GM21619 (cell line): ENCODE measurements around the gene SLAMF7.
A peak's percentile ranks its signal among the peaks of the same experiment; 100 is the strongest.

Experiments
- ATAC-seq: cut with Tn5 transposase; IDR thresholded peaks from one replicate; pipeline ENCODE4 v1.9.1; 2021; ENCODE audit not compliant: unreplicated experiment

The SLAMF7 gene

DNA sequence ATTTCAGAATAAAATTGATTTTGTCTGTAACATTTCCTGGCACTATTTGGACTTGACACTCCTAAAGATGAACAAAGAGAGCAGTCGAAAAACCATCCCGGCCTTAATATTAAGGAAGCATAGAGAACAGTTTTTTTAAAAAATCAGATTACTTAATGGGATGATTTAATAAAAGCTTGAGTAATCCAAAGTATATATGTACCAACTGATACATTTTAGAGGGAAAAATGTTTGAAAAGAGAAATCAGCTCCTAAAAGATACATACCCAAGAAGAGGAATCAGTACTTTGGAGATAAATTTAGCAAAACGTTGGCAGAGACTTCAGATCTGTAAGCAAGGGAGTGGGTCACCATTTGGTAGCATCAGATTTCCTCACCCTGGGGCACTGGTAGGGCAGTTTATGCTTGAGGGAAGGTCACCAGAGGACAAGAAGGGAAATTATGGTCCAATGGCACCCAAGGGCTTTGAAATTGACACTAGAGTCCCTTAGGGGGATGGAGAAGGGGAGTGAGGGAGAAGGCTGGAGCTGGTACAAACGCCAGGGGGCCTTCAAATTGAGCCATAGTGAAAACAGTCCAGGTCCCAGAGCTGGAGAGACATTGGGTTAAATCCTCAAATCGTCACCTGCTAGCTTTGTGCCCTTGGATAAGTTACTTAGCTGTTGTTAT, 5.9 kb downstream of the SLAMF7 start:
- ATAC-seq: no peak

DNA sequence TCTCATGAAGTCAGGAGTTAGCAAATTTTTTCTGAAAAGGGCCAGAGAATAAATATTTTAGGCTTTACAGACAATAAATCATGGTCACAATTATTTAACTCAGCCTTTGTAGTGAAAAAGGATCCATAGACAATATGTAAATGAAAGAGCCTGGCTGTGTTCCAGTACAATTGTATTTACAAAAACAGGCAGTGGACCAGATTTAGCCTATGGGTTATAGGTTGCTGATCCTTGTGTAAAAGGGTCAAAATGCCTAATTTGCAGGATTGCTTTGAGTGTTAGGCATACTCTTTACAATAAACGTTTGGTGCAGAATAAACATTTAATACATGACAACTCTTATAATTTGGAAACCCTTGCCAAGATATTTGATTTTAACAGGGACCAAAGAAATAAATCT, 6.5 kb downstream of the SLAMF7 start:
- no peak for ATAC-seq

DNA sequence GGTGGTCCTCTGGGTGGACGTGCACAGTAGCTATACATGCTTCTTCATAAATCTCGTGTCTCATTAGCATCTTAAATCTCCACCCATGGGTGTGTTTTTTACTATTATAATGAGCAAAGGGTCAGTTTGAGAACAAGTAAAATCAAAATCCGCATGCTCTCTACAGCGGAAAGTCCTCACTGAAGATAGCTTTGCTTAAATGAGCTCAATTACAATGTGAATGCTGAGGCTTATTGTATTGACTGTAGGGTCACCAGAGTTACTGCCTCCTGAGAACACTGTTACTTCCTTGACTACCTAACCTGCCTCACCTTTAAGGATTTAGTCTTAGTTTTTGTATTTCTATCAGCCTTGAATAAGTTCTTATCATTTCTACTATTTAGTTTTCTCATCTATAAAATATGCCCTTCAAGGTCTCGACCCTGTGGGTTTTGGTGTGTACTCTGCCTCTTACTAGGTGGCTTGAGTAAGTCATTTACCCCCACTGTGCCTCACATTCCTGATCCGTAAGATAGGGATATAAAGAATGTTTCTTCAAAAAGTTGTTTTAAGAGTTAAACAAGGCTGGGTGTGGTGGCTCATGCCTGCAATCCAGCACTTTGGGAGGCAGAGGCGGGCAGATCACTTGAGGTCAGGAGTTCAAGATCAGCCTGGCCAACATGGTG, 7.9 kb downstream of the SLAMF7 start:
- ATAC-seq: no peak

DNA sequence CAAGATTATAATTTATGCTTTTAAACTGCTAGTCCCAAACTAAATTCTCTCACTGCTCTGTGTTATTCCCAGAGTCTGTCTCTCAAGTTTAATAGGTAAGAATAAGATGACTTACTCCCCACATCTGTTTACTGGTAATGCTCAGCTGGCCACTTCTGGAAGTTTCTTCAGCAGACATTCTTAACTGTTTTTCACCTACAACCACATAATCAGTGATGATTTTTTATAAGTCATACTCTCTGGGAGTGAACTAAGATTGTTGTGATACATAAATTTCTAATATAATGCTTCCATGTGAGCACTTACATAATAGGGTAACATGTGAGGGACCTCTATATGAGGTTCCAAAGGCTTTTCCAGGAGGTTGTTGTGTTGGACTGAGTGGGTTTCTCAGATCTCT, 8.7 kb downstream of the SLAMF7 start:
- no peak for ATAC-seq

DNA sequence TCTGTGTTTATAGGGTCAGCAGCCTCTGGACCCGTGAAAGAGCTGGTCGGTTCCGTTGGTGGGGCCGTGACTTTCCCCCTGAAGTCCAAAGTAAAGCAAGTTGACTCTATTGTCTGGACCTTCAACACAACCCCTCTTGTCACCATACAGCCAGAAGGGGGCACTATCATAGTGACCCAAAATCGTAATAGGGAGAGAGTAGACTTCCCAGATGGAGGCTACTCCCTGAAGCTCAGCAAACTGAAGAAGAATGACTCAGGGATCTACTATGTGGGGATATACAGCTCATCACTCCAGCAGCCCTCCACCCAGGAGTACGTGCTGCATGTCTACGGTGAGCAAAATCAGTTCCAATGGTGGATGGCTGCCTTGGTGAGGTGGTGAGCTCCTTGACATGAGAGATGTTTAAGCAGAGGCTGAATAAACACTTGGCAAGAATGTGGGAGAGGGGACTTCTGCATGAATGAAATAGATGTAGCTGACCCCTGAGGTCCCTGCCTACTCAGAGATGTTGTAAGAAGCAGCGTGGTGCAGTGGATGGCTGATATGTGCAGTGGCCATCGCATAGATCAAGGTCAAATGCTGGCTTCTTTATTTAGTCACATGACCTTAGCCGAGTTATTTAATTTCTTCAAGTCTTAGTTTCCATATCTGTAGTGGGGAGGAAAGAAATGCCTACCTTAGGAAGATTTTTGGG, 9.3 kb downstream of the SLAMF7 start:
- no peak for ATAC-seq

DNA sequence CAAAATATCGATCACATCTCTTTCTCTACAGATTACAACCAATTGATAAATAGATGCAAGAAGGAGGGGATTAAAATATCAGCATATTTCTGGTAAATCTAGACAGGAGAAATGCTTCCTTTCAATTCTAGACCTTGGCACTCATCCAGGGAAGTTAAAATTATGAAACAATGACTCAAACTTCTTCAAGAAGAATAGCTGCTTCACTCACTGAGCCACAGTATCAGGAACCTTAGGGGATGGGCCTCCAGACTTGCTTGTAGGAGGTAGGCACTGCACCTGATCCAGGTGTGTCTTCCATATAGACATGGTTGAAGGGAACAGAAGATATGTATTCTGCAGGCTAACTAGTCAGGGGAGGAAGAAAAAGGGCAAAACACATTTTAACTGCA, 9.8 kb downstream of the SLAMF7 start:
- ATAC-seq: no peak

DNA sequence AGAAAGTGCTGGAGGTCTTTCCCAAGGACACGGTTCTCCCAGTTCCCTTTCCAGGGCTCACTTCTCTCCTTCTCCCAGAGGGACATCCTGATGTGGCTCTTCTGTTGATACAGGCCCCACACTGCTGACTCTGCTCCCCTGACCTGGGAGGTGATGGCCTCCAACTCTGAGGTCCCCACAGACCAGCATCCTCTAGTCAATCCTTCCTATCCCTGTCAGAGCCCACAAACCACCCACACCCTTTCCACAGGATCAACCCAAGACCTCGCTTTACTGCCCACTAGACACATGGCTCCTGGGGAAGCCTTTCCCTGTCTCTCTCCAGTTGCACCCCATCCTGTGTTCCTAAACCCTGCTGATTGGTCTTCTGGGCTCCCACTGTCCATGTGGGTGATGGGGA, 11.6 kb downstream of the SLAMF7 start:
- ATAC-seq: no peak

DNA sequence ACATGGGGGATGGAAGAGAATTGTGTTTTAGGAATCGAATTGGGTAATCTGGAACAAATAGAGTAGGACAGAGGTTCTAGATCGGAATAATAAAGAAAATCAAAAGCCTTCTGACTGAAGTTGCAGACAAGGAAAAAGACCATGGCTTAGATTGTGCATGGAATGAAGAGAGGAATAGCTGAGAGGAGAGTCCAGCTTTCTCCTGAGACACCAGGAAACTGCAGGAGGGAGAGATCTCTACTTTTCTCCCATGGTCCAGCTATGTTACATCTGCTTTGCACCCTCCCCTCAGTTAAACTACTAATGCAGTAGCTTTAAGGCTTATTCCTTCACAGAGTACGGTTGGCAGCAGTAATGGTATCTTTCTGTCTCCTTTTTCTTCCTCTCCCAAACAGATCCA, 13.4 kb downstream of the SLAMF7 start:
- ATAC-seq: no peak

GRCh38 chr1:160752924-160753323, 13.9 kb downstream of the SLAMF7 start:
- ATAC-seq: no peak

DNA sequence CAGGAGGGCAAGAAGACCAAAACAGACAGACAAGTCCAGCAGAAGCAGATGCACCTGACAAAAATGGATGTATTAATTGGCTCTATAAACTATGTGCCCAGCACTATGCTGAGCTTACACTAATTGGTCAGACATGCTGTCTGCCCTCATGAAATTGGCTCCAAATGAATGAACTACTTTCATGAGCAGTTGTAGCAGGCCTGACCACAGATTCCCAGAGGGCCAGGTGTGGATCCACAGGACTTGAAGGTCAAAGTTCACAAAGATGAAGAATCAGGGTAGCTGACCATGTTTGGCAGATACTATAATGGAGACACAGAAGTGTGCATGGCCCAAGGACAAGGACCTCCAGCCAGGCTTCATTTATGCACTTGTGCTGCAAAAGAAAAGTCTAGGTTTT, 14.5 kb downstream of the SLAMF7 start:
- ATAC-seq: no peak

DNA sequence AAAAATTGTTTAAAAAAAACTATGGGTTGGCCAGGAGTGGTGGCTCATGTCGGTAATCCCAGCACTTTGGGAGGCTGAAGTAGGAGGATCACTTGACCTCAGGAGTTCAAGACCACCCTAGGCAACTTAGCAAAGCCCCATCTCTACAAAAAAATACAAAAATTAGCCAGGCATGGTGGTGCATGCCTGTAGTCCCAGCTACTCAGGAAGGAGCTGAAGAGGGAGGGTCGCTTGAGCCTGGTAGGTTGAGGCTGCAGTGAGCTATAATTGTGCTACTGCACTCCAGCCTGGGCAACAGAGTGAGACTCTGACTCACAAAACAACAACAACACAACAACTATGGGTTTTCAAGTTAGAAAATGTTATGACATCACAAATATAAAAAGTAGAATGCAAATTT, 16.4 kb downstream of the SLAMF7 start:
- no peak for ATAC-seq

- ATAC-seq: peak; percentile 52
These were observed 17.1 kb downstream of the SLAMF7 start for GRCh38 chr1:160755911-160756848.

DNA sequence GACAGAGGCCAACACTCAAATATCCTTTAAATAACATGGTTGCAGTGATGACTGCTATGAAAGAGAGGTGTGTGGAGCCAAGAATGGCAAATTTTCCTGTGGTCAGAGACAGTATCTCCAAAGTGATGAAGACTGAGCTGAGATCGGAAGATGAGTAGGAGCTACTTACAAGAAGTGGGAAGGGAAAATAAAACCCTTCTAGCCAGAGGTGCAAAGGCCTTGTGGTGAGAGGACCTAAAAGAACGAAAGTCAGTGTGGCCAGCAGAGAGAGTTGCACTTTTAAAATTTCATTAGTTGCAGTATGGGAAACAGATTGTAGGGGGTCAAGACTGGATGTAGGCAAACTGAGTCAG, 17.8 kb downstream of the SLAMF7 start:
- no peak for ATAC-seq

- ATAC-seq: no peak
These were observed 19.5 kb downstream of the SLAMF7 start for GRCh38 chr1:160758521-160758920.

DNA sequence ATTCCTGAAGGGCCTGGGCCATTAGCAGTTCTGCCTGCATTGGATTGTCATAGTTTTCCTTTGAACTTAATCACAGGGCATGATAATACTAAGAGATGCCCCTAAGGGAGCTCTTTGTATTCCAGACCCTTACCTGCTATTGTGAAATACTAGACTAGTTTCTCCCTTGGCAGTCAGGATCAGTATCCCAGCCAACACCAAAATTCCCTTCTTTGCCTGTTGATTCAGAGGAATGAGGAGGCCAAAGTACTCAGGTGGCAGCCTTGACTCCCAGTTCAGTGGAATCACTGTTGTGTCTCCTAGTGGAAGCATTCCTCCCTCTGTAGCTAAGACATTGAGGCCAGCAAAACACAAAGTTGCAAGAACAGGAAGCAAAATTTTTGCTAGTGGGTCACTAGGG, 20.7 kb downstream of the SLAMF7 start:
- ATAC-seq: no peak

- ATAC-seq: no peak
These were observed 22.0 kb downstream of the SLAMF7 start for GRCh38 chr1:160761046-160761445.

GRCh38 chr1:160761886-160762285, 22.8 kb downstream of the SLAMF7 start:
- ATAC-seq: no peak

DNA sequence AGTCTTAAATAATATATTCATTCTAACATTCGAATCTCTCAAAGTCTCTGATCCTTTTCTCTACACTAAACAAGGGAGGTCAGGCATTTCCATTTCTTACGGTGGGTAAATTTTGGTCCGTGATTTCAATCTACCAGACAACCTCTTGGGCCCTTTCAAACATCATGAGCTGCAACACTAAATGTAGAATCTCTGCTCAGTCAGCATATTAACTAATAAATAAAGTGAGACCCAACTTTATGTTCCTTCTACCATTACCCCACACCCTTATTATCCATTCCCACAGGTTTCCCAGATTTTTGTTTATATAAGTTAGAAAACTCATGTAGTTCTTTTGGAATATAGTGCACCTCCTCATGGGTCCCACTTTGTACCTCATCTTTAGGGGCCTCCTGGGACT, 24.9 kb downstream of the SLAMF7 start:
- no peak for ATAC-seq

DNA sequence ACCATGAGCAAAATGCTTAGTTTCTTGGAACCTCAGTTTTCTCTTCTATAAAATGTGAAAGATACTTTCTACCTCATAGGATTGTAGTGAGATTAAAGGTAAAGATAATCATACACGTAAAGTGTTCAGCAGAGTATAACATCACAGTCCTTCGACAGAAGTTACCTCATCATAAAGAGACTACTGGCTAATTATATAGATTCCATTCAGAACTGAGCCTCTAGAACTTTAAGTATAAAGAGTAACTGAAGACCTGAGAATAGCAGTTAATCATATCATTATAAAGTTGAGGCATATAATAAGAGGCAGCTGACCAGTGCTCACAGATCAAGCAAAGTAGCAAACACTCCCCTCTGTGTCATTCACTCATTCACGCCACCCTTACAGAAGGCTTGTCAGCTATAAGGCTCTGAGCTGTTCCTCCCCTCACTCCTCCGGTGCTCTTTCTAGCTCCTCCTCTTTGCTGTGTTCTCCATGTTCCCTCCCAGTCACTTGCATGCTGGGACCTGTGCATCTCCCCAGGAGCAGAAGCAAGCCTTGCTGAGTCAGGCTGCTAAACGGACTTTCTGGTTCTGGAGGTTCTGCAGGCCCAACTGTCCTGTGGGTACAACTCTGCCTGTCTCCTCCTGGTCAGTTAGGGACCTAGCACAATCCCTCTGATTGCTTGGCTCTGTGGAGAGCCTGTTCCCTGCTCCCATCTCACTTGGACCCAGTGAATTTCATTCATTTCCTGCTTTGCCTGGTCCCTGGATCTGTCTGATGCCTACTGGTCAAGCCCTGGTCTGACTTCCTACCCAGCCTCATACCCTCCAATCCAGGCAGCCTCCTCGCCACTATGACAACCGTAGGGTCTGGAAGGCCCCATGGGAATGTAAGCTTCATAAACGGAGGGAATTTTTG, 28.6 kb downstream of the SLAMF7 start:
- peak; percentile 53 for ATAC-seq

GRCh38 chr1:160768295-160768657, 29.2 kb downstream of the SLAMF7 start:
- ATAC-seq: peak; percentile 71
